ENCODE results near the gene C2CD2. TPM values are rescaled to one million over a fixed set of nuclear protein-coding genes. Genes with fewer than 3 reads are reported as not detected.

Gene C2CD2
- total and polyA plus RNA-seq, 2 donors (not counting 3 experiments of a cell fraction or from before 2014, with no cell fraction given) = 32.6 to 41.2 TPM

DNA sequence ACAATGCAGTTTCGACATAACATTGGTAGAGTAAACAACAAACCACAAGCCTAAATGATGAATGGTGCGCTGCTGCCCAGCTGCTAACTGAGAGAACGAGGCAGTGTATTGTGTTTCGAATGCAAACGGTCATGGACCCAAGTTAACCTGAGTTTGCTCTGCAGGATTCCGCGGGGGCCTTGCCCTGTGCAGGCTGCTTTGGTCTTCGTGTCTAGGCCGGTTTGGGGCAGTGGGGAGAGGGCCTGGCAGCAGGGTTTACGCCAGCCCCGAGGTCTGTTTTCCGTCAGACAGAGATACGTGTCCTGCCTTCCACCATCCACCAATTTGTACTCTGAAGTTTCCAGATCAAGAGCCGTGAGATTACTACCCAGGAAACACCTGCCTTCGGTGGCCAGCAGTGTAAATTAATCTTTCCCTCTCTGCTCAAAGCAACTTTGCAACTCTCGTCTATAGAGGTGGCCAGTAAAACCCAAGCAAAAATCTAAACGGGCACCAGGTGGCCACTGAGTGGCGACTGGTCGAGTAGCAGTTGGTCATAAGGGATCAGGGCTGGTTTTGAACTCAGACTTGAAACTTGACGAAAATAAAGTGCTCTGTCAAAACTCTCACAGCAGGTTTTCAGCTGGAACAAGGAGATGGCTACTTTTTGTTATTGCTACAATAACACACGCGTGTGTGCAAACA is 68.3 kb downstream of the C2CD2 start:
- no peaks in the 10 kb centered on the region for H3K36me3 ChIP-seq (ENCODE audit: control insufficient read depth in 2 of 2, extremely low read depth in 1 of 2, insufficient read depth in 2 of 2, low read length in 2 of 2)
- H3K4me2 ChIP-seq (ENCODE audit: insufficient read depth, low read length) = no peak overlapping the region
- H2AFZ ChIP-seq (ENCODE audit: low read depth, low read length) = no peak overlapping the region
- H3K9ac ChIP-seq (replicated peaks; ENCODE audit: extremely low read depth, insufficient read depth, low read length) = no peak overlapping the region
- no peaks in the 10 kb centered on the region for H3K9me1 ChIP-seq (replicated peaks; ENCODE audit: control insufficient read depth, extremely low read depth, insufficient read depth, low read length)
- no TSS peak for BruUV-seq (replicated peaks)
- no peaks in the 10 kb centered on the region for H4K20me1 ChIP-seq (replicated peaks; ENCODE audit: control insufficient read depth, extremely low read depth, insufficient read depth, low read length)
- DNase-seq (ENCODE audit: low read depth, low spot score) (no peak), FAIRE-seq (no peak)
- ChIA-PET POLR2A (no interaction called here), CTCF (interaction anchor here (0.7 to 1.0 kb wide), 3 partner anchors 14 to 47 kb away, joined by 3 read pairs; no protein-coding TSS in a partner anchor)
- intact Hi-C loops (cut with micrococcal nuclease) = no loop called here
- H3K79me2 ChIP-seq (ENCODE audit: control insufficient read depth, insufficient read depth, low read length) = no peaks in the 10 kb centered on the region
- H3K27me3 ChIP-seq (ENCODE audit: control insufficient read depth in 2 of 2, insufficient read depth in 2 of 2, low read length in 2 of 2) = no peaks in the 10 kb centered on the region
- H3K27ac ChIP-seq (ENCODE audit: insufficient read depth, low read depth, low read length) = no peak overlapping the region
- TF ChIP-seq, protein P1, sequence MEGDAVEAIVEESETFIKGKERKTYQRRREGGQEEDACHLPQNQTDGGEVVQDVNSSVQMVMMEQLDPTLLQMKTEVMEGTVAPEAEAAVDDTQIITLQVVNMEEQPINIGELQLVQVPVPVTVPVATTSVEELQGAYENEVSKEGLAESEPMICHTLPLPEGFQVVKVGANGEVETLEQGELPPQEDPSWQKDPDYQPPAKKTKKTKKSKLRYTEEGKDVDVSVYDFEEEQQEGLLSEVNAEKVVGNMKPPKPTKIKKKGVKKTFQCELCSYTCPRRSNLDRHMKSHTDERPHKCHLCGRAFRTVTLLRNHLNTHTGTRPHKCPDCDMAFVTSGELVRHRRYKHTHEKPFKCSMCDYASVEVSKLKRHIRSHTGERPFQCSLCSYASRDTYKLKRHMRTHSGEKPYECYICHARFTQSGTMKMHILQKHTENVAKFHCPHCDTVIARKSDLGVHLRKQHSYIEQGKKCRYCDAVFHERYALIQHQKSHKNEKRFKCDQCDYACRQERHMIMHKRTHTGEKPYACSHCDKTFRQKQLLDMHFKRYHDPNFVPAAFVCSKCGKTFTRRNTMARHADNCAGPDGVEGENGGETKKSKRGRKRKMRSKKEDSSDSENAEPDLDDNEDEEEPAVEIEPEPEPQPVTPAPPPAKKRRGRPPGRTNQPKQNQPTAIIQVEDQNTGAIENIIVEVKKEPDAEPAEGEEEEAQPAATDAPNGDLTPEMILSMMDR (IDR thresholded peaks at IDR 0.05; ENCODE audit: extremely low read depth in 1 of 2, insufficient read depth in 1 of 2, low read depth in 1 of 2, low read length in 2 of 2) = no peak
- TF ChIP-seq GATA2 (IDR thresholded peaks at IDR 0.05; ENCODE audit: insufficient read depth, insufficient read length, low read depth, low read length) (no peak), MYC (IDR thresholded peaks at IDR 0.05; ENCODE audit: low read depth, low read length) (no peak), MAX (IDR thresholded peaks at IDR 0.05; ENCODE audit: insufficient read depth, insufficient read length) (no peak), EZH2 (IDR thresholded peaks at IDR 0.05; ENCODE audit: borderline replicate concordance, low read depth, low read length, severe bottlenecking) (no peak), POLR2A (IDR thresholded peaks at IDR 0.05; ENCODE audit: low read depth, low read length) (no peak), JUN (IDR thresholded peaks at IDR 0.05; ENCODE audit: borderline replicate concordance, insufficient read depth, insufficient read length, low read depth) (no peak), POLR2AphosphoS5 (IDR thresholded peaks at IDR 0.05; ENCODE audit: insufficient read depth, low read depth, low read length) (no peak), FOS (IDR thresholded peaks at IDR 0.05; ENCODE audit: borderline replicate concordance, insufficient read depth, low read length) (no peak)
- H3K9me3 ChIP-seq (replicated peaks; ENCODE audit: control insufficient read depth, insufficient read depth, low read length) = no peaks in the 10 kb centered on the region
- H3K4me1 ChIP-seq (ENCODE audit: control insufficient read depth, extremely low read depth, insufficient read depth, low read length) = peaks cover 3% of the 10 kb centered on the region
- no peak overlapping the region for H3K4me3 ChIP-seq (replicated peaks in 1 of 3; ENCODE audit: insufficient read depth in 1 of 3, low read depth in 1 of 3, low read length in 3 of 3)
- dilution Hi-C loops (cut with MboI; ENCODE audit: extremely low pct_ligation_motif_present, low sequenced_read_pairs) = no loop called here

Measured in endothelial cell of umbilical vein (primary cell).